ENCODE data around the gene GMCL2. TPM values are rescaled to one million over a fixed set of nuclear protein-coding genes. Genes with fewer than 3 reads are reported as not detected.

The GMCL2 gene
- total and polyA plus RNA-seq, 12 donors, result not detected

DNA sequence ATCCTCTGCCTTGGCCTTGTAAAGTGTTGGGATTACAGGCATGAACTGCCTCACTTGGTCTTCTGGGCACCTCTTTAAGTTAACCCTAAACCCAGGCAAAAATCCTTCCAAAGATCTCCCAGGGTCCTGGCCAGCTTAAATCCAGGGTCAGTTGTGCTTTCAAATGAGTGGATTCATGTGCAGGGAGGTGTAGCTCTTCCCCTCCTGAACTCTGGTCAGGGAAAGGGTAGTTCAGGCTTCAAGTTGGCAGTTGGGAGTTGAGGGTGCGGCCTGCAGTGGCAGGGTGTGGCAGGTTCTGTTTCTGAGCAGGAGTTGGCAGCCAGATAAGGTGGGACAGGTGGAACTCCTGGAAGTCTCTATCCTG lies 20.7 kb upstream of the GMCL2 start:
- Histone ChIP-seq H3K36me3 (replicated peaks in 1 of 2) (peaks cover 0 to 63% of the 10 kb centered on the region in 2 donors), H3K27ac (peak overlapping the region in 2 of 5 donors; percentile 5 to 90), H3K4me1 (replicated peaks in 1 of 2) (peaks cover 17 to 30% of the 10 kb centered on the region in 2 donors), H3K27me3 (no peaks in the 10 kb centered on the region), H3K4me3 (no peak overlapping the region), H3K9me3 (replicated peaks in 1 of 3) (no peaks in the 10 kb centered on the region)
- TF ChIP-seq CTCF (IDR thresholded peaks at IDR 0.05), result no peak
- no peak for TF ChIP-seq POLR2A (IDR thresholded peaks at IDR 0.05)
- 86 to 100% (median 95%) methylated on average over 1 of the region's 1 CpG for WGBS, 4 donors
- intact Hi-C loops (cut with DNase I), result no loop called here
- peak in 2 of 7 donors; percentile 24 to 50 for DNase-seq

GRCh38 chr5:178207183-178207916 lies 20.2 kb upstream of the GMCL2 start:
- Histone ChIP-seq H3K27ac (peak overlapping the region in 3 of 5 donors; percentile 90 to 98 (median 90)), H3K4me1 (replicated peaks in 1 of 2) (peaks cover 15 to 30% of the 10 kb centered on the region in 2 donors), H3K4me3 (peak overlapping the region in 1 of 4 donors; percentile 84), H3K36me3 (replicated peaks in 1 of 2) (peaks cover 0 to 58% of the 10 kb centered on the region in 2 donors), H3K27me3 (no peaks in the 10 kb centered on the region), H3K9me3 (replicated peaks in 1 of 3) (no peaks in the 10 kb centered on the region)
- peak; percentile 55 to 81 (median 67) for DNase-seq
- TF ChIP-seq CTCF (IDR thresholded peaks at IDR 0.05), result no peak
- TF ChIP-seq POLR2A (IDR thresholded peaks at IDR 0.05), result peak in 1 of 2 donors; percentile 10
- 33 to 47% (median 42%) methylated on average over 5 of the region's 5 CpGs for WGBS, 4 donors
- intact Hi-C loops (cut with DNase I), result no loop called here

- no peaks in the 10 kb centered on the region for H3K27me3 ChIP-seq
- peaks cover 0 to 48% of the 10 kb centered on the region in 2 donors for H3K36me3 ChIP-seq (replicated peaks in 1 of 2)
- WGBS, 4 donors, result 32 to 45% (median 34%) methylated on average over 12 of the region's 12 CpGs
- peak overlapping the region; percentile 42 to 98 (median 90) for H3K27ac ChIP-seq
- peak; percentile 51 to 83 (median 77) for DNase-seq
- peak overlapping the region in 2 of 4 donors; percentile 58 to 84 for H3K4me3 ChIP-seq
- intact Hi-C loops (cut with DNase I), result no loop called here
- peaks cover 15 to 39% of the 10 kb centered on the region in 2 donors for H3K4me1 ChIP-seq (replicated peaks in 1 of 2)
- TF ChIP-seq POLR2A (IDR thresholded peaks at IDR 0.05), result peak in 1 of 2 donors; percentile 19
- TF ChIP-seq CTCF (IDR thresholded peaks at IDR 0.05), result no peak
- no peaks in the 10 kb centered on the region for H3K9me3 ChIP-seq (replicated peaks in 1 of 3)
These were observed 19.3 kb upstream of the GMCL2 start for GRCh38 chr5:178206166-178207101.

DNA sequence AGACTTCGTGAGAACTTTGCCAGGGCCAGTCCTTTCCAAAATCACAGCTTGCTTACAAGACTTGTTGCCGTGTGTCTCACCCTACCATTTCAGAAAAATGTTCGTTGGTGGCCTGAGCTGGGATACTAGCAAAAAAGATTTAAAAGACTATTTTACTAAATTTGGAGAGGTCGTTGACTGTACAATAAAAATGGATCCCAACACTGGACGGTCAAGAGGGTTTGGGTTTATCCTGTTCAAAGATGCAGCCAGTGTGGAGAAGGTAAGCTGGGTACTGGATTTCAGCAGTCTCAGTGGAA lies 18.5 kb upstream of the GMCL2 start:
- DNase-seq, result no peak
- intact Hi-C loops (cut with DNase I), result no loop called here

More for the DNA sequence above, 18.5 kb upstream of the GMCL2 start:
- WGBS, 4 donors, result 3 to 18% (median 4%) methylated on average over 3 to 5 of the region's 5 CpGs
- Histone ChIP-seq H3K36me3 (replicated peaks in 1 of 2) (peaks cover 0 to 41% of the 10 kb centered on the region in 2 donors), H3K4me3 (peak overlapping the region; percentile 8 to 84 (median 46)), H3K4me1 (replicated peaks in 1 of 2) (peaks cover 15 to 39% of the 10 kb centered on the region in 2 donors), H3K27ac (peak overlapping the region; percentile 42 to 98 (median 90)), H3K9me3 (replicated peaks in 1 of 3) (no peaks in the 10 kb centered on the region), H3K27me3 (no peaks in the 10 kb centered on the region)
- TF ChIP-seq CTCF (IDR thresholded peaks at IDR 0.05), result no peak
